CD4-positive, alpha-beta T cell treated with Interferon gamma for 1 hour (primary cell): Measurements from ENCODE around the gene HCN1.

Experiments used
- DNase-seq: peaks from one replicate; pipeline ENCODE4 v3.0.0-alpha.2; 2020

The HCN1 gene

GRCh38 chr5:45696206-45696836 is at the start of gene HCN1:
Gene HCN1, minus strand, starts transcription at chr5:45696380.
- DNase-seq: no peak

DNA sequence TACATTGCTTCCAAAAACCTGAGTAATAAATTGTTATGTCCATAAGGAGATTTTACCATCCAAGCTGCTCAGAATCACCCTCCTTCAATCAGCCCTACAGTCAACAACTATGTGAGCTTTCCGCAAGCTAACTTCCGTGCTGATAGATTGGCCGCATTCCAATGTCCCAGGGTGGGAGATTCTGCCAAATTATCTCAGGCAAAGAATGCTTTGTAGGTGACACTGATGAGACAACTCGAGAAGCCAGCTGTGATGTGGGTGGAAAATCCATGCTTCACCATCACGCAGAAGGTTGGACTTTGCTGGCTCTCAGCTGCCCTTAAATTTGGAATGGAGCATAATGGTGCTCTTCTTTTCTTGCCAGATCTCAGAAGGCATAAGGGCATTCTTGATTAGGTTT is 44.9 kb upstream of the HCN1 start:
- no peak for DNase-seq

- DNase-seq: no peak
Measured at GRCh38 chr5:45737153-45737552, 41.0 kb upstream of the HCN1 start.

- no peak for DNase-seq
Measured at GRCh38 chr5:45725537-45725936, 29.4 kb upstream of the HCN1 start.

DNA sequence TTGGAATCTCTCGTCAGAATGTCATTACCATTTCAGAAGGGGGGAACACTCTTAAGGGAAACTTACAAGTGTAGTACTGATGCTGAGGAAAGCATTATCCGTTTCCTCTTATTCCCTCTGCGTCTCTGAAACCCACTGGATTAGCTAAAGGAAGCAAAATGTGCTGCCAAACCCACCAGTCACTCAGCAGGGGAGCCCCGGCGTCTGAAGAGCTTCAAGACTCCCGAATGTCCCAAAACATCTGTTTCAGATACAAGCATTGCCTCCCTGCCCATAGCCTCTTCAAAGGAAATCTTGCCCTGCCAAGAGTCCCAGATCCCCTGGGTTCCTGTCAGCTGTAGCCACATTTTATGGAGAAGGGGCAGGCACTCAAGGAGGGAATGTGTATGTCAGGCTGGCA is 1.0 kb upstream of the HCN1 start:
- DNase-seq: no peak

GRCh38 chr5:45695804-45696156 is 400 bp downstream of the HCN1 start:
- DNase-seq: no peak

DNA sequence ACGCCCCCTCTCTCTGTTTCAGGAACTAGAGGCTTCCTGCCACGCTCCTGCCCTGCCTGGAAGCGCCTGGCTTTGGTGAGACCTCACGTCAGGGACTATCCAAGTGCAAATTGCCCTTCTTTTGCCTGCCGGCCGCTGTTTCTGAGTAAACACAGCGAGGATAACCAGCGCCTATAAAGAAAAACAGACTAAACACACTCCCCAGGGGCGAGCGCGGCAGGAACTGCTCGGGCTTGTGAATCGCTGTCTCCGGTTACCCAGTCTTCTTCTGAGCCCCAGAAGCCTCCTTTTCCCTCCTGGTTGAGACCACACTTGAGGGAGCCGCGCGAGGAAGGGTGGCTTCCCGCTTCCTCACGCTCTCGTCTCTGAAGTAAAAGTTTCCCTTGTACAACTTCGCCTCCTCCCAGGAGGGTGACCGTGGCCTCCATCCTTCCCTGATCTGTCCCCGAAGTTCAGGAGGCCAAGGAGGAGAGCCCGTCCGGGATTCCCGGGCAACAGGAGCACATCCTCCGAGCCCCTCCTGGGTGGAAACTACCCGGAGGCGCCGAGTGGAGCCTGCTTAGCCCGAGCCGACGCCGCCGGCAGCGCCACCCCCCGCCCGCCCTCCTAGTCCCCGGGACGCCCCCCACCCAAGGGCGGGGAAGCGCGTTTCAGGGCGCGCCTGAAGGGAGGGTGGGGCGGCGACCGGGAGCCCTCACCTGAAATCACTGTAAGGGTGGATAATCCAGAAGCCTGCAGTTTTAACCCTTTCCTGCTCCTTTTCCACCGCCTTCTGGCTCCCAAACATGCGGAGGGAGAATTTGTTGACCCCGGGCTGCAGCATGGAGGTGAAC is 993 bp downstream of the HCN1 start:
- no peak for DNase-seq

- DNase-seq: no peak
Measured at GRCh38 chr5:45694255-45694814, 1.8 kb downstream of the HCN1 start.

- no peak for DNase-seq
Measured at GRCh38 chr5:45692481-45692880, 3.7 kb downstream of the HCN1 start.

- DNase-seq: no peak
Measured at GRCh38 chr5:45691656-45692055, 4.5 kb downstream of the HCN1 start.

DNA sequence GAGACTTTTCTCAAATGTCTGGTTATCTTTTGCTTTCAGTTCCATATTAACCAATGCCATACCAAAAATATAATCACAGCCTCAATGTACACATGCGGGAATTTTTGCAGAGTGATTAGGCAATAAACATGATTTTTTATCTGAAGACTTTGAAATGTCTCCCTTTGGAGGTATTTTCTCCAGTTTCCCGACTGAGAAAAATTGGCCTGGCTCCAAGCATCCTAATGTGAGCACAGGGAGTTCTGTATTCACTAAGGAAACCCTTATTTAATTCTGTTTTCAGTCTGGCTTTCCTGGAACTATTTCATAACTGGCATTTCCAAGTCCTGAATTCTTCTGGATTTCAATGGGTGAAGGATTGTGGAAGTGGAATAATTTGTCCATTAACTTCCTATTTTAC is 8.5 kb downstream of the HCN1 start:
- no peak for DNase-seq

DNA sequence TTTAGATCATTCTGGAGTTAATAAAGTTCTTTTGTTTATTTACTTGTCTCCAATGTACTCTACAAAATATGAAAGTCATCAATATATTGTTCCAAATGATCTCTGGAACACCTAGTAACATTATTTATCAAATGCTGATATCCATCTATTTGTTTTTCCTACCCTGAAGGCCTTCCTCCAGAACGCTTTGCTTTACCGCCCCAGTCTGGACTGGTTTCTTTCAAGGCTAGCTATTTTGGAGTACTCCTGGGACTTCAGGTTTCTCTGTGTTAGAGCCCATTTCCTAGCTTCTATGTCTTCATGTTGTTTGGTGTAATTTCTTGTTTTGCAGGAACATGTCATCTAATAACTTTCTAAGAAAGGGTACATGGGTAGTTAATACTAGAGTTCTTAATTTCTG is 9.6 kb downstream of the HCN1 start:
- DNase-seq: no peak

DNA sequence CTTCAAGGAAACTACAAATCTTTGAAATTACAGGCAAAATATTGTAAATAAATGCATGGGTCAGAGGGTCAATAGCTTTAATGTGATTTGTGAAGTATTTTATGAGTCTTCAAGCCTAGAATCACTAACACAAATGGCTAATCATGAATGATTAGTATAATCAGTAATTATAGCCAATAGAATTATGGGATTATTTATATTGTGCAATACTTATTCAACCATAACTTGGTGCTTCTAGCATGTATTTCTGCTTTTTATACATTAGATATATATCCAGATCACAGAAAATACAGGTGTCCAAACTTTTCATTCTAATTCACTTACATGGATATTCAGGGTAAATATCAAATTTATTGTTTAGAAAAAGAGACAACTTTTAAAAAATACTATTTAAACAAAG is 12.1 kb downstream of the HCN1 start:
- no peak for DNase-seq

GRCh38 chr5:45680950-45681349 is 15.2 kb downstream of the HCN1 start:
- no peak for DNase-seq

GRCh38 chr5:45677524-45677923 is 18.7 kb downstream of the HCN1 start:
- no peak for DNase-seq

DNA sequence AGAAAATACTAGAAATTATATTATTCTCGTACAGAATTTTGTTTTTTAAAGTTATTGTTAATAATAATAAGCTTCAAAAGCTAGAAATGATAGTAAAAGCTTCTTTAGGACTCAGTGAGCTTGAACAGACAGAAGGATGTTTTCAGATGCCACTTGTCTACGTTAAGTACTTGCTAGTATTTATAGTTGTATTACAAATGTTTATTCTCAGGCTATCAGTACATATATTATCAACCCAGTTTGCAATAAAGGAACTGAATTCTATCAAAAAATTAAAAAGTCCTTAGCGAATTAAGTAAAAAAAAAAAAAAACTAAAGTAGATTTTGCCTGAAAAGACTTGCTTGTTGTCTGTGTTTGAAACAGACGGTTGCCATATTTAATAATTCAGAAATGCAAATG is 23.9 kb downstream of the HCN1 start:
- no peak for DNase-seq

- DNase-seq: no peak
Measured at GRCh38 chr5:45648744-45649143, 47.4 kb downstream of the HCN1 start.

GRCh38 chr5:45643056-45643455 is 53.1 kb downstream of the HCN1 start:
- no peak for DNase-seq

DNA sequence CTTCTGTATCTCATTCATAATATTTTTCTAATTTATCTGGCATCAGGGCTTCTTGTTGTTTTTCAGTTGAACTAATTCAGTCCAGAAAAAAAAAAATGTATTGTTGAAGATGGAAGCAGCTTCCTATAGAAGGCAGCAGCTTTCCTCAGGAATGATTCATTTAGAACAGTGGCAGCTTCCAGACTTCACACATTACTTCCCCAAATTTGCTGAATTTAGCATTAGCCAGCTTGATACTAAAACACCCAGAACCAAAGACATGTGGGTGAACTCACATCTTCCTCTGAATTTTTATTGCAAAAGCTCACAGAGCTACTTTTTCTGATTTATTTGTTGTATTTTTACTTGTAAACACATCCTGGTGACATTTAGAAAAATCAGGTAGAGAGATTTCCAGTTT is 53.8 kb downstream of the HCN1 start:
- no peak for DNase-seq

DNA sequence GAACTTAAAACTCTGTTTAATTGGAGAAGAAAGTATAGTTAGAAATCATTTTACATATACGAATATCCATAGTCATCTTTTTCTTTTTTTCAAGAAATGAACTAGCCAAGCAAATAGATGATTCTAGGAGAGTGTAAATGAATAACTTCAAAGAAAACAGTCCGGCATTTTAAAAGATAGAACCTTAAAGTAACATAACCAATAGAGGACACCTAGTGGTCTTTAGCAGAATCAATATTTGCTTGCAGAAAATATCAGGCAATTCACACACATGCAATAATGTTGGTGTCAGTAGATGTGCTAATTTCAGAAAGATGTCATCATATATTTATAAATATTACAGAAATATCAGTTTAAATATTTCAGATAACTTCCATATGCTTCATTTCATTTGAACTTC is 57.1 kb downstream of the HCN1 start:
- DNase-seq: no peak

GRCh38 chr5:45627076-45627656 is 69.0 kb downstream of the HCN1 start:
- DNase-seq: no peak

DNA sequence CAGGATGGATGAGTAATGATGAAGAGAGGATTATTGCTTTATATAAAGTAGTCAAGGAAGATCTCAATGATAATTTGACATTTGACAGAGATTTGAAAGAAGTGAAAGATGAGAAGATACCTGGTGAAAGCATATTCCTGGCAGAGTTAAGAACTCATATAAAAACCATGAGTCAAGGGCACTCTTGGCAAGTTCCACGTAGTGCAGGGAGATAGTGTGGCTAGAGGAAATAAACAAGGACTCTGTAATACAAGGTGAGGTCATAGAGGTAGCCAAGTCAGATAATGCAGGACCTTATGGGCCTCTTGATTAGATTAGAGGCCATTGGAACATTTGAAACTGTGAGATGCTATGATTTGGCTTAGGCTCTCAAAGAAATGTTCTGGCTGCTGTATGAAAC is 72.3 kb downstream of the HCN1 start:
- no peak for DNase-seq

DNA sequence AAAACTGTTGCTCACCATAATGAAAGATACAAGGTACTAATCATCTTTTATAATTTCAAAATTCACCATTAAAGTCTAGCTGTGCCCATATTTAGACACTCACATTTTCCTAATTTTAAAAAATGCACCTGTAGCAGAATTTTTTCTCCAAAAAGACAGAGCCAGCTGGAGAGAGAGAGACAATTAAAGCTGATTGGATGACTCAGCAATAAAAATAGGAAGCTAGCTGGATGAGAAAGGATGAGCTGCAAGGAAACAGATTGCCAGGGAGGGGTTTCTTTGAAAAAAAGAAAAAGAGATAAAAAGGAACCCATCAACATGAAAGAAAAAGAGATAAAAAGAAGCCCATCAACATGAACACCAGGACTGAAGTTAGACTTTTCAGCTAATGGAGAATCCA is 73.8 kb downstream of the HCN1 start:
- DNase-seq: no peak

DNA sequence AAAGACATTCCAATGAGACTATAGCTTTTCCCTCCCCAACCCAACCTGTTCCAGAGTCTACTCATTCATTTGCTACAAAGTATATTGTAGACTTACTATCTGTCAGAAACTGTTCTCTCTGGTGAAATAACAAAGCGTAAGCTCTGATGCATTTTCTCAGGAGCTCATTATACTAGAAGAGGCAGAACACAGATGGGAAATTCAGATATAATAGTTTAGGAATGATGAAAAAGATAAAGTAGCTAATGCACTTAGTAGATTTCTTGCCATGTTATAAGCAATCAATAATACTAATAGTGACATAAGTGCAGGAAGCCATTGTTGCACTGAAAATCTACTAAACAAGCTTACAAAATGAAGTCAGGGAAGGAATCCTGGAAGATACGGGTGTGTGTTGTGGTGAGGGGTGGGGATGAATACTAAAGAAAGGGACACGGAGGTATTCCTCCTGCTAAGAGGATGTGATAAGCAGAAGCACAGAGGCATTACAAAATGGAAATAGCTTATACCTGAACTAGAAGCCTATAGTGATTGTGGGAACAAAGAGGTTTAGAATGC is 78.2 kb downstream of the HCN1 start:
- DNase-seq: no peak
